CD4-positive, alpha-beta T cell treated with Interleukin-2 at 100 ng/mL for 4 hours (primary cell): ENCODE measurements around the gene NFATC2.
A peak's percentile ranks its signal among the peaks of the same experiment; 100 is the strongest.
"Not testable (repeated sequence)": the region's sequence is repeated elsewhere in the genome, so short reads cannot be mapped to it uniquely, and the experiment has no call there.

ENCODE experiments used
- DNase-seq: peaks from one replicate; pipeline ENCODE4 v3.0.0-alpha.2; 2020; ENCODE audit warnings: low spot score

The NFATC2 gene

DNA sequence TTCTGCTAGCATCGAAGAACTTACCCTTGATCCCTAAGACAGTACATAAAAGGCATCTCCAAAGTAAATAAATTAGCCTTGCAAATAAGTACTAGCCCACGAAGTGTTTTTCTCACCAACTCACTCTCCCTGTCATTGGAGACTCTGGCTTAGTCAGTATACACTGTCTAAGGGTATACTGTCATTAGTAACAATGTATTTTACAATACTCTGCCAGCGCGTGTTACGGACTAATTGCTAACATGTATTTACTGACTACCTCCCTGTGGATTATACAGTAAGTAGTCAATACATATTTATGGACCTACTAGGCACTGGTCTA is 72.1 kb downstream of the NFATC2 start:
- no peak for DNase-seq

DNA sequence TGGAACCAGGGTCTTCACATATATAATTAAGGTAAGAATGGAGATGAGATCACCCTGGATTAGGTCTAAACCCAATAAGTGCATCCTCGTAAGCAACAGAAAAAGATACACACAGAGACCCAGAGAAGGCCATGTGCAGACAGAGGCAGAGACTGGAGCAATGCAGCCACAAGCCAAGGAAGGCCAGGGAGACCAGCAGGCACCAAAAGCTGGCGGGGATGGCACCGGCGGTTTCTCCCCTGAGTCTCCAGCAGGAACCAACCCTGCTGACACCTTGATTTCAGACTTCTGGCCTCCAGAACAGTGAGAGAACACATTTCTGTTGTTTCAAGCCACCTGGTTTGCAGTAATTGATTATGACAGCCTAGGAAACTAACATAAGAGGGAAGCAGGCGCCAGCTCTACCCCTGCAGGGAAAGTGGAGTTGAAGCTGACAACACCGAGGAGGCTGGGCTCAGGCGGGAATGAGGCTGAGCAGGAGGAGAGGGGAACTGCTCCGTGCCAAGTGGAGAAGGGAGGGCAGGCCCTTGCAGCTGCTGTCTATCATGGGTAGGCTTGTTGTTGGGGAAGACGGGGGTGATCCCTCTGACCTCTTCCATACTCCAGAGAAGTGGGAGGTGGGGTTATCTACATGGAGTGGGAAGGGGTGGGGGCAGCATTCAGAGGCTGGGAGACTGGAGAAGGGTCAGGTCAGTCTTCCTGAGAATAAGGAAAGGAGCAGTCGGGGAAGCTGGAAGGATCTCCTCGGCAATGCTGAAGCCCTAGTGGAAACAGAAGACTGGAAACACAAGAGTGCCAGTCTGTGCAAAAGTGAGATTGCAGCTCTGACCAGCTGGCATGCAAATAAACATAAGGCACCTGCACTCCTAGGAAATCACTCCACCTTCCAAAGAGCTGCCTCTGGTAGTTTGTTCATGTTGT is 72.7 kb downstream of the NFATC2 start:
- no peak for DNase-seq

GRCh38 chr20:51469046-51469445 is 73.5 kb downstream of the NFATC2 start:
- no peak for DNase-seq

- DNase-seq = no peak
Measured at GRCh38 chr20:51468636-51469035, 73.9 kb downstream of the NFATC2 start.

DNA sequence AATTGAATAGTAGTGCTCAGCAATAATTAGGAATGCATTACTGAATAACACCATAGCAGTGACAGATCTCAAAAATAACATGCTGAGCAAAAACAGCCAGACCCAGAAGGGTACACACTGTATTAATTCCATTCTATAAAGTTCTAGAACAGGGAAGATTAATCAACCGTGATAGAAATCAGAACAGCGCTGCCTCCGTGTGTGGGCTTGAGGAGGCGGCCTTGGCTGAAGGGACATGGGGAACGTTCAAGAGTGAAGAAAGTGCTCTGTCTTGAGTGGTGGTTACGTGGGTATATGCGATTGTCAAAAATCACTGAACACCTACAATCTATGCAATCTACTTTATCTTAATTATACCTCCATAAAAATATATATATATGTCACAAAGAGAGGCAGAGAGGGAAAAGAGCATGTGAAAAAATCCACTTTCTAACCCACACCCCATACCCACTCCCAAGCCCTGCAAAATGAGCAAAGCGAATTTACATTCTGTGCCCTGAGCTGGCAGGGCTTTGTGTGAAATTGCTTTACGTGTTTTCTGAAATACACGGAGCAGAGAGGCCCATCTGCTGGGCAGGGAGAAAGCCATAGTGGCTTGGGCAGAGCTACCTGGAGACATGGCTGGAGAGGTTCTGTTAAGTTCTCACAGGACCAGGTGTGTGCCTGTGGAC is 74.4 kb downstream of the NFATC2 start:
- no peak for DNase-seq

- DNase-seq = no peak
Measured at GRCh38 chr20:51463998-51464397, 78.5 kb downstream of the NFATC2 start.

DNA sequence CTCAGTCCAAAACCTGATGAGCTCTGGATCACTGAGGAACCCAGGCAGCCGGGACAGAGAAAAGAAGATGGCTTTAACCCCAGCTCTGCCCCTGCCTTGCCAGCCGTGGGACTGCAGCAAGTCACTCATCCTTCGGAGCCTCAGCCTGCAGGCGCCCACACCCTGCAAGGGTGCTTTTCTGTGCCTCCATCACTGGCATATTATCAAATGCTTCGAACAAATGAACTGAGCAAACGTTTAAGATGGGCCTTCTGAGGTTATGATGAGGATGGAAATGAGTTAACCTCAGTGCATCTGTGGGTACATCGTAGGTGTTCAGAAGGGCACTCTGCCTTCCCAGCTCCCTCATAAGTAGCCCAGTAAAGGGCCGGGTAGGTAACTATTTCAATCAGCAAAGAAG is 79.0 kb downstream of the NFATC2 start:
- no peak for DNase-seq

DNA sequence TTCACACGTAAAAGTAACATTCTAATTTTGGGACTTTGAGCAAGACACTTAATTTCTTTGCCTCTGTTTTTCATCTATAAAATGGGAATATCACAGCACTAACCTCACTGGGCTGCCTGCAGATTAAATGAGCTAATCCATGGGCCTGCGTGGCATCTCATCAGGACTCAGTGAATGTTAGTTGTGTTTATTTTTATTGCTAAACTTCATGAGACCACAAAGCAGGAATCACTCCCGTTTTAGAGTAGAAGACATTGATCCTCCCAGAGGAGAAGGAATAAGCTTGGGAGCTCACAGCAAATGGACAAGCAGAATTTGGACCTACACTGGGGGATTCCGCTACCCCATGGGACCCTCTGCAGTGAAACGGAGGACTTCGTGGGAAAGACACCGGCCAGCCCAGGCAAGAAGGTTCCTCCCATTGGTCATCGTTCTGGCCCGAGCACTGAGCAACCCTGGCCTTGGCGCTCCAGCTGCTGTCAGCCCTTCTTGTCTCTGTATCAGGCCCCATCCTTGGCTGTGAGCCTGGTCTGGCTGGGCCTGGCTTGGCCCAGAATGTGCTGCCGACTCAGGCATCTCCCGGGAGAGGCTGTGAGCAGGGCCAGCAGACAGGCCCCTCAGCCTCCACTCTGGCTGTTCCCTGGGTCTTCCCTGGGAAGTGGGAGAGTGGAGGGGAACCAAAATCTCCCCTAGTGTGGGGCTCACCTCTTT is 79.8 kb downstream of the NFATC2 start:
- no peak for DNase-seq

DNA sequence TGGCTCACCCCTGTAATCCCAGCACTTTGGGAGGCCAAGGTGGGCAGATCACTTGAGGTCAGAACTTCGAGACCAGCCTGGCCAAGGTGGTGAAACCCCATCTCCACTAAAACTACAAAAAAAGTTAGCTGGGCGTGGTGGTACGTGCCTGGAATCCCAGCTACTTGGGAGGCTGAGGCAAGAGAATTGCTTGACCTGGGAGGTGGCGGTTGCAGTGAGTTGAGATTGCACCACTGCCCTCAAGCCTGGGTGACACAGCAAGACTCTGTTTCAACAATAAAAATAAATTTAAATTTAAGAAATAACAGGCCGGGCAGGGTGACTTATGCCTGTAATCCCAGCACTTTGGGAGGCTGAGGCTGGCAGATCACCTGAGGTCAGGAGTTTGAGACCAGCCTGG is 80.7 kb downstream of the NFATC2 start:
- DNase-seq = not testable (repeated sequence)

GRCh38 chr20:51461306-51461705 is 81.2 kb downstream of the NFATC2 start:
- no peak for DNase-seq

DNA sequence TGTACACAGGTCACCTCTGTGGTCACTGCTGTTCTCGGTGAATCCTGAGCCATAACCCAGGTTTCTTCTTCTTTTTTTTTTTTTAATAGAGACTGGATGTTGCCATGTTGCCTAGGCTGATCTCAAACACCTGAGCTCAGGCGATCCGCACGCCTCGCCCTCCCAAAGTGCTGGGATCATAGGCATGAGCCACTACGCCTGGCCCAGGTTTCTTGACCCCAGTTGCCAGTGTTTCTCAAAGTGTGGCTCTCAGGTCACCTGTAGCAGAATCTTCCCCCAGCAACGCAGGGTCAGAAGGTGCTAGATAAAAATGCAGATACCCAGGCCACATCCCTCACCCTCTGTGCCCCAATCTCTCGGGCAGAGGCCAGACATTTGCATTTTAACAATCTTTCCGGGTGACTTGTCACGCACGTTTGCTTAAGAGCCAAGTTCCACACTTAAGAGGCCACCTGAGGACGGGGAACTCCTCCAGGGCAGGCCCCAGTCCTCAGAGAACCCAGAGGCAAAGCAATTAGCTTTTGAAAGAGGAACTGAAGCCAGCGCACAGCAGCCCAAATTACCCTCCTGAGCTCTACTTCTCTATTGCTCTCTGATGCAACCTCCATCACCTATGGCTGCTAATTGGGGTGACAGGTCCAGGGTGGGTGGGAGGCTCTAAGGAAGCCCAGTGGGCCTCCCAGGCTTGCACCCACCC is 81.8 kb downstream of the NFATC2 start:
- DNase-seq = no peak

DNA sequence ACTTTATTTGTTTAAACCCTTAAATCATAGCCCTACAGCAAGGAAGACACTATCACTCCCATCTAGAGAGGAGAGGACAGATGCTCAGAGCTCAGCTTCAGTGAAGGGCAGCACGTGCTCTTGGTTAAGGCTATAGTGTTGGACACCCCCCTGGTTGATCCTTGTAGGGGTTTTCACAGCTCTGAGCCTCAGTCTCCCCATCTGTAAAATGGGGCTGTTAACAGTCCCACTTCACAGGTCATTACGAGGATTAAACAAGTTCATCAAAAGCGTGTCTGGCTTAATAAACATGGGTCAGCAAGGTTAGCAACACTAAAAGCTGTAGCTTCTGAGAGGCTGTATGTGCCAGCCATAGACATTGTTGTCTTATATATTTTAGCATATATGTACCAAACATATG is 82.4 kb downstream of the NFATC2 start:
- no peak for DNase-seq

- no peak for DNase-seq
Measured at GRCh38 chr20:51458751-51459439, 83.6 kb downstream of the NFATC2 start.

GRCh38 chr20:51457533-51457932 is 85.0 kb downstream of the NFATC2 start:
- DNase-seq = no peak

- peak; percentile 35 for DNase-seq
Measured at GRCh38 chr20:51456511-51457509, 85.7 kb downstream of the NFATC2 start.

DNA sequence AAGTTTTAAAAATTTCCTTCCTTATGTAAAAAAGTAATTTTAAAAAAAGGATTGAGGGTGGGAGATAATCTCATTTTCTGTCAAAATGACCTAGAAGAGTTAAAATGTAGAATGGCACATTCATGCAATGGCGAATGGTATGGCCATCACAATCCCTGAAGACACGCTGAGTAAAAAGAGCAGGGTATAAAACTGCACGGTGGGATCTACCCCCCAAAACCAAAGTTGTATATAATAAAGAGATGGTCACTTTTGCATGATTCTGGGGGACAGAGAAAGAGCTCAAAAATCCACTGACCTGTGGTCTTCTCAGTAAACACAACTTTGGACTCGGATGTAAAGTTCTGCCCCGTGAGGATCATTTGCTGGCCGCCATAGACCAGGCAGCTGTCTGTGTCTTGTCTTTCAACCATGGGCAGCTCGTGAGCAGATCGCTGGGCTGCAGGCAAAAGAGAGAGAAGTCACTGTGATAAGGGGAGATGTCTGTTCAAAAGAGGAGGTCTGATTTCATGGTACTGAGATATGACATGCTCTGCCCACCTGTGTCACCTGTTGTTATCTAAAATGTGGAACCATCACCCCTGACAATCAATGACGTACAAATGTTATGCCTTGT is 88.2 kb downstream of the NFATC2 start:
- DNase-seq = no peak

- DNase-seq = no peak
Measured at GRCh38 chr20:51452734-51453365, 89.7 kb downstream of the NFATC2 start.

DNA sequence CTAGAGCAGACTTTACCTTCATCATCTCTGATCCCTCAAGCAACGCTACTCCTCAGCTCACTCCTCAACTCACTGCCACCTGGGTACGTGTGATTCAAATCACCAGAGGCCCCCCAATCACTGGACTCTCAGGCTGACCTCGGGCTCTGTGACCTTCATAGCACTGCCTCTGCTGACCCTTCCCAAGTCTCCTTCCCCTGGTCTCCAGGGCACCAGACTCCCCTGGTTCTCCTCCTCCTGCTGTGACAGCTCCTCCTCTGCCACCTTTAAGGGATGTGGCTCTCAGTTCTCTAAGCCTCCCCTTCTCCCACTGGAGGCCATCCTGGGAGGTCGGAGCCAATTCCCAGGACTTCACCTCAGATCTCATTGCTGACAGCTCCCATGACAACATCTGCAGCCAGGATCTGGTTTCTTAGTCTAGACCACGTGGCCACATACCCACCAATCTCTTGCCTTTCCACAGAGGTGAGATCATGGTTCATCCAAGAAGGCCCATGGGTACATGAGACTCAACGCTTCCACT is 90.4 kb downstream of the NFATC2 start:
- DNase-seq = no peak

GRCh38 chr20:51451484-51451883 is 91.0 kb downstream of the NFATC2 start:
- DNase-seq = no peak
